ENCODE data around the gene MAP4K4.
"Not testable (repeated sequence)": the region's sequence is repeated elsewhere in the genome, so short reads cannot be mapped to it uniquely, and the experiment has no call there.

MAP4K4 gene

DNA sequence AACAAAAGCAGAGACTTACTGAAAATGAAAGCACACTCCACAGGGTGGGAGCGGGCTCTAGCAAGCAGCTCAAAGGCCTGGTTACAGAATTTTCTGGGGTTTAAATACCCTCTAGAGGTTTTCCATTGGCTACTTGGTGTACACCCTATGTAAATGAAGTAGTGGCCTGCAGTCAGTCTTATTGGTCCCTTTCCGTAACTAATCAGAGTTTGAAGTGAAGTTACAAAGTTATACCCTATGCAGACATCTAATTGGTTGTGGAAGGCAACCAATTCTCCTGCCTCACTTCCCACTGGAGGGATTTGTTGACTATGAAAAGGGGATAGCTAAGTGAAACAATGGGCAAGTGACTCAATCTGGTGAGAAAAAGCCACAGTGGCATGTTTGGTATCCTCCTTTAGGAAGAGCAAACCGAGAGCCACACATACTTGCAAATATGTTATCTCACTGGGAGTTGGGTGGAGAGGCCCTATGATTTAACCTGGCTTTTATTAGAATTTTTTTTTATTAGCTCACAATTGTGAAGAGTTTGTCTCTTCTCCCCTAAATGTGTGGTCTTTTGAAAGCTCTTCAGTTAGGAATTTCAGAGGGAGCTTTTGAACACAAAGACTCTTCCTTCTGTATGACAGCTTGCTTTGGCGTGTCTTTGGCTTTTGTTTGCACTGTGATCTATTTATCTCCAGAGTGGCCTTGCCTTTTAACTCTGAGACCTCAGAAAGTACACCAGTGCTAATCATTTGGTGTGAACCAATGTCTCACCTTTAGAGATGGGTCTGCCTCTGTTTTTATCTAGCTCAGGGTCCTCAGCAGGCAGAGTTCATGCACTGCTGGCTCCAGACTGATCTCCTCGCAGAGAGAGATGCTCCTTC, 69.6 kb downstream of the MAP4K4 start:
- Histone ChIP-seq H3K27ac (peak overlapping the region; percentile 48), H3K27me3 (no peaks in the 10 kb centered on the region), H3K36me3 (no peaks in the 10 kb centered on the region), H3K4me1 (ENCODE audit: control insufficient read depth in 1 of 2, insufficient read depth in 1 of 2, low read depth in 1 of 2, low read length in 1 of 2) (peaks cover 35 to 47% of the 10 kb centered on the region in 2 experiments), H3K9me3 (no peaks in the 10 kb centered on the region), H3K4me3 (ENCODE audit: low read depth in 1 of 2, low read length in 1 of 2) (no peak overlapping the region)
- TF ChIP-seq CTCF (IDR thresholded peaks at IDR 0.05) = no peak

DNA sequence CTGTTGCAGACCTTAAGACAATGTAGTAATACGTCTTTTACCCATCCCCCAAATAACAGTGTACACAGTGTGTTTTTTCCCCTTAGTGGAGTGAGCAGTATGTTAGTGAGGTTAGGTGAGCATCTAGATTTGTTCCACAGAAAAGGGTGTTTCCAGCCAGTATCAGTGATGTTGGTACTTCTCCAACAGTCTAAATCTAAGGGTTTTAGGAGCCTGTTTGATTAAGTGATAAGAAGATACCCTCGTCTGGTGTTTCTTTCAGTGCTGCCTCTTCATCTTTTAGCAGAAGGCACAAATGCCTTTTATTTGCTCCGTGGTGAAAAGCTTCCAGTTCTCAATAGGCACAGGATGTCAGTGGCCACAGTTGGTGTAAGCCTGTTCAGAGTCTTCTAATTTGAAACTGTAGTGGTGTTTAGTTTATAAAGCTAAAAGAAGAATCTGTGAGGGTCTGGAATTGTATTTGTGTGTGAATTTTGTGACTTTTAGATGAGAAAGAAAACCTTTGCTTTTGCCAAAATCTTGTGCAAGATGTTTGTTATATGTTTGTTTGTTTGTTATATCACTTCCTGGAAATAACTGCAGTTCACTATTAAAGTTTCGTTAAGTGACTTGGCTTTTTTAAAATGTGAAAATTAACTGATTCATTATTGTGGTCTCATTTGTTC, 71.2 kb downstream of the MAP4K4 start:
- Histone ChIP-seq H3K36me3 (no peaks in the 10 kb centered on the region), H3K27ac (peak overlapping the region; percentile 44), H3K4me3 (ENCODE audit: low read depth in 1 of 2, low read length in 1 of 2) (no peak overlapping the region), H3K9me3 (no peaks in the 10 kb centered on the region), H3K4me1 (ENCODE audit: control insufficient read depth in 1 of 2, insufficient read depth in 1 of 2, low read depth in 1 of 2, low read length in 1 of 2) (peaks cover 28 to 34% of the 10 kb centered on the region in 2 experiments), H3K27me3 (no peaks in the 10 kb centered on the region)
- TF ChIP-seq CTCF (IDR thresholded peaks at IDR 0.05) = no peak

- H3K36me3 ChIP-seq; H3K27me3 ChIP-seq; H3K4me3 ChIP-seq (ENCODE audit: low read depth in 1 of 2, low read length in 1 of 2); H3K9me3 ChIP-seq: not testable (repeated sequence)
- Histone ChIP-seq H3K27ac (peak overlapping the region; percentile 26), H3K4me1 (ENCODE audit: control insufficient read depth in 1 of 2, insufficient read depth in 1 of 2, low read depth in 1 of 2, low read length in 1 of 2) (peaks cover 18 to 24% of the 10 kb centered on the region in 2 experiments)
Measured at GRCh38 chr2:101769726-101770125, 72.2 kb downstream of the MAP4K4 start.

GRCh38 chr2:101770726-101771125, 73.2 kb downstream of the MAP4K4 start:
- Histone ChIP-seq H3K4me3 (ENCODE audit: low read depth in 1 of 2, low read length in 1 of 2) (no peak overlapping the region), H3K4me1 (ENCODE audit: control insufficient read depth in 1 of 2, insufficient read depth in 1 of 2, low read depth in 1 of 2, low read length in 1 of 2) (peaks cover 12 to 16% of the 10 kb centered on the region in 2 experiments), H3K9me3 (no peaks in the 10 kb centered on the region), H3K36me3 (no peaks in the 10 kb centered on the region), H3K27me3 (no peaks in the 10 kb centered on the region), H3K27ac (peak overlapping the region; percentile 9)
- TF ChIP-seq CTCF (IDR thresholded peaks at IDR 0.05) = no peak

- no peak for TF ChIP-seq CTCF (IDR thresholded peaks at IDR 0.05)
- H3K27me3 ChIP-seq = no peaks in the 10 kb centered on the region
- H3K27ac ChIP-seq = peak overlapping the region; percentile 9
- H3K4me3 ChIP-seq (ENCODE audit: low read depth in 1 of 2, low read length in 1 of 2) = no peak overlapping the region
- peaks cover 10 to 11% of the 10 kb centered on the region in 2 experiments for H3K4me1 ChIP-seq (ENCODE audit: control insufficient read depth in 1 of 2, insufficient read depth in 1 of 2, low read depth in 1 of 2, low read length in 1 of 2)
- H3K36me3 ChIP-seq = no peaks in the 10 kb centered on the region
- H3K9me3 ChIP-seq = no peaks in the 10 kb centered on the region
Measured at GRCh38 chr2:101771227-101771902, 73.9 kb downstream of the MAP4K4 start.

Measured in neutrophil (primary cell).